Limb (tissue), 2 donors: ENCODE data around the gene MARK2.

Experiments
- DNase-seq, 2 donors: peaks; one replicate each; pipeline ENCODE4 v3.0.0-alpha.2; 2016; ENCODE audit errors: extremely low spot score in 2 of 2

MARK2 gene

GRCh38 chr11:63922673-63923192 is 83.8 kb downstream of the MARK2 start:
- no peak for DNase-seq

- DNase-seq = no peak
Observed at GRCh38 chr11:63923319-63923718, 84.4 kb downstream of the MARK2 start.

DNA sequence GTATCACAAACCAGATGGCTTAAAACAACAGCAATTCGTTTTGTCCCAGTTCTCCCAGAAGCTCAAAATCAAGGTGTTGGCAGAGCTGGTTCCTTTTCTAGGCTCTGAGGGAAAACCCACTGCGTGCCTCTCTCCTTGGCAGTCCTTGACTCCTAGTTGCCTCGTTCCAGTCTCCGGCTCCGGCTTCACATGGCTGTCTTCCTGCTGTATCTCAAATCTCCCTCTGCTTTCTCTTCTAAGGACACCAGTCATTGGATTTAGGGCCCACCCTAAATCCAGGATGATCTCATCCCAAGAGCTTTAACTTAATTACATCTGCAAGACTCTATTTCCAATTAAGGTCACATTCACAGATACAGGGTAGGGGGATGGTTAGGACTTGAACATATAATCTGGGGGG is 90.7 kb downstream of the MARK2 start:
- DNase-seq = no peak

- DNase-seq = no peak
Observed at GRCh38 chr11:63931045-63931444, 92.1 kb downstream of the MARK2 start.

- DNase-seq = no peak
Observed at GRCh38 chr11:63931876-63932275, 93.0 kb downstream of the MARK2 start.

DNA sequence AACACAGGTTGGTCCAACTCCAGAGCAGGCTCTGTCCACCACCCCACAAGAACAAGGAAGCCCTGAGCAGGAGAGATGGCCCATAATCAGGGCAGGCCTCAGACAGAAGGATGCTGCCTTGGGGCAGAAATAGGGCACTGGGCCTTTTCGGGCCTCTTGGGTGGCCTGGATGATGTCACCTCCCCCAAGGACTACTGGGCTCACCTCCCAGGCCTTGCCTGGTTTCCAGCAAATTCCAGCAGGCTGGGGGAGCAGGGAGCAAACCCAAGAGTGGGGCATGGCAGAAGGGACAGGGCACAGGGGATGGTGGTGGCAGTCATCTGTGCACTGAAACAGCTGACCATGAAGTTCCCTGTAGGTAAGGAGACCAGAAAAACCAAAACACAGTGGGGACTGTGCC is 94.5 kb downstream of the MARK2 start:
- no peak for DNase-seq

DNA sequence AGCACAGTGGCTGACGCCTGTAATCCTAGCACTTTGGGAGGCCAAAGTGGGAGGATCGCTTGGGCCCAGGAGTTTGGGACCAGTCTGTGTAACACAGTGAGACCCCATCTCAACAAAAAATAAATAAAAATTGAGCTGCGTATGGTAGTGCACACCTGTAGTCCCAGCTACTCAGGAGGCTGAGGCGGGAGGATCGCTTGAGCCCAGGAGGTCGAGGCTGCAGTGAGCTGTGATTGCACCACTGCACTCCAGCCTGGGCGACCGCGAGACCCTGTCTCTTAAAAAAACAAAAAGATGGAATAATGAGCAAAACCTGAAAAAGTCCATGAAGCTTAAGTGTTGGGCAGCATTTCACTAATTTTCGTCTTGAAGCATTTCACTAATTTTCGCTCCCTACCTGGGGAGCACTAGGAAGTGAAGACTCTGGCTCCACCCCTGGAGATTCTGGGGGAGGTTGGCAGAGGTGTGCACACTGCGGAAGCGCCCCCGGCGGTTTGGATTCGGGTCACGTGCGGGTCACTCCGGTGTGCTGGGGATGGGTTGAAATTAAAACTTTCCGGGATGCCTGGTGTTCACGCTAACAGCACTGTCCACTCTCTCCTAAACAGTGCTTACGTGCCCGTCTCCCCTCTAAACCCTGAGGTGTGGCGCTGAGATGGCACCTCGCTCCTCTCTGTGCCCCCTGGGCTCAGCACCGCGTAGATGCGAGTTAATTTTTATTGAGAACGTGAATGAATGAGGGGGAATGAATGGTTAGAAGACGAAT is 99.0 kb downstream of the MARK2 start:
- no peak for DNase-seq

DNA sequence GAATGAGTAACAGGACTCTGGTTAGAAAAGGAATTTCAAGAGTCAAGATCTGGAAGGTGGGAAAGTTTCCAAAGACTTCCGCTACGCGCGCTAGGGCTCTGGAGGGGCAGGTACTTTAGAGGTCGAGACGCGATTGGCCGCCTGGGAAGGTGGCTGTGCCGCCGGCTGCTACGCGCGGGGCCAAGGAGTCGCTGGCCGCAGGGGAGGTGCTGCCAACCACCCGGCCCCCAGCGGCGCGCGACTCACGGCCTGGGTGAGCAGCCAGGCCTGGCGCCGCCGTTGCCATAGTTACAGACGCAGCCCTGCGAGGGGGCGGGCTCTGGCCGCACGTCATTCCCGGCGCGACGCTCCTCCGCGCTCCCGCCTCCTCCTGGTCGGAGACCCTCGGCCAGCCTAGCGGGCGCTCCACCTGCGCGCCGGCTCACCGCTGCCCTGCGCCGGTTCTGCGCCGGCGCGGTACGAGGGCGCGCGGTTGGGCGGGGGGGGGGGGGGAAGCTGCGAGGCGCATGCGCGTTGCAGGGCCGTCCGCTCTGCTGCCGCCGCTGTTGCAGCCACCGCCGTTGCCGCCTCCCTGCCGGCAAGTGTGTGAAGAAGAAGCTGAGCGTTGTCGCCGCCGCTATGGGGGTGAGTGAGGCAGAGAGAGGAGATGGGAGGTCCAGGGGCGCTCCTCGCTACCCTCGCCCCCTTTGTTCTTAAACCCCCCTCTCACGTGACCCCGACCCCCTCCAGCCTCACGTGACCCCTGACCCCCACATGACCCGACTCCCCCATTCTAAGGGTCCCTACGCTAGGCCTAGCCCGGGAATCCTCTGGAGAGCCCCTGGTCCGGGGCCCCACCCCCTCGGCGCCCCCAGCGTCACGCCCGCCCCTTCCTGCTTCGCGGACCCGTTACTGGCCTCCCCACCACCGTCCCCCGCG is 99.8 kb downstream of the MARK2 start, which contains the start of gene NAA40:
Gene NAA40, plus strand, starts transcription at position 524 of the 918 bp plus-strand sequence. Its CDS starts 95 bp downstream, at position 619.
- peak; percentile 94 to 97 for DNase-seq

- no peak for DNase-seq
Observed at GRCh38 chr11:63939397-63939891, 100.5 kb downstream of the MARK2 start.

GRCh38 chr11:63940786-63941185 is 101.9 kb downstream of the MARK2 start:
- DNase-seq = no peak

- DNase-seq = no peak
Observed at GRCh38 chr11:63941901-63942300, 103.0 kb downstream of the MARK2 start.

- DNase-seq = no peak
Observed at GRCh38 chr11:63942803-63943202, 103.9 kb downstream of the MARK2 start.

DNA sequence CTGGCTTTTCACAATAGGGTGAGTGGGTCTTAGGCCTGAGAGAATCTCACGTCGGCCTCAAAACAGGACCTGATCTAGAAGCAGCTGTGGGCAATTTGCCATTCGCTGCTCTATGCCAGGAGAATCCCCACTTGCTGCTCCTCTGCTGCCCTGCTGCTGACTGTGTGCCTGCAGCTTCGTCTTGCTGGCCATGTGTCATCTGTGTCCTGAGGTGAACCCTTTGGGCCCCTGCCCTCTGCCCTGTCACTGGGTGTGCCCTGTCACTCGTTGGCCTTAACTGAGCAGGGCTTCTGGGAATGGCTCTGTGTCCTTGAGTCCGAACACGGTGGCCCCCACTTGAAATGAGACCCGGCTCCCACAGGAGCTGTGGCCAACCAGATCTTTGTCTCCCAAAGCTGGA is 106.1 kb downstream of the MARK2 start:
- no peak for DNase-seq

GRCh38 chr11:63945477-63946163 is 106.7 kb downstream of the MARK2 start:
- DNase-seq = peak; percentile 73 to 76

GRCh38 chr11:63951779-63952536 is 113.0 kb downstream of the MARK2 start:
- no peak for DNase-seq

DNA sequence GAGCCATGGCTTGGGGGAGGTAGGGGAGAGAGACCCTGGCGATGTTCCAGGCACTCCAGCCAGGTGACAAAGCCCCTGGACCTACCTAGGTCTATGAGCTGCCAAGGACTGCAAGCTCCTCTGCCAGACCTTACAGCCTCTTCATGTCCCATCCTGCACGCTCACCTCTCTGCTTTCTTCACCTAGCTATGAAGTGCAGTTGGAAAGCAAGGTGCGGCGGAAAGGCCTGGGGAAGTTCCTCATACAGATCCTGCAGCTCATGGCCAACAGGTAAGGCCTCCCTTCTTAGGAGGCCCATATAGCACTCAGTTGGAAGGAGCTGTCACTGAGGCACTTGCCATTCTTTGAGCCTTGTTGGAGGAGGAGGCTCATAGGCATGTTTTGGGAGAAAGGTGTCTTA is 113.7 kb downstream of the MARK2 start:
- DNase-seq = no peak

GRCh38 chr11:63958008-63958407 is 119.1 kb downstream of the MARK2 start:
- DNase-seq = no peak
